ENCODE data around the gene DIAPH1. TPM values are rescaled to one million over a fixed set of nuclear protein-coding genes. Genes with fewer than 3 reads are reported as not detected.

Gene DIAPH1
- total RNA-seq, 1 donor from 2014 or later = 77.7 TPM

DNA sequence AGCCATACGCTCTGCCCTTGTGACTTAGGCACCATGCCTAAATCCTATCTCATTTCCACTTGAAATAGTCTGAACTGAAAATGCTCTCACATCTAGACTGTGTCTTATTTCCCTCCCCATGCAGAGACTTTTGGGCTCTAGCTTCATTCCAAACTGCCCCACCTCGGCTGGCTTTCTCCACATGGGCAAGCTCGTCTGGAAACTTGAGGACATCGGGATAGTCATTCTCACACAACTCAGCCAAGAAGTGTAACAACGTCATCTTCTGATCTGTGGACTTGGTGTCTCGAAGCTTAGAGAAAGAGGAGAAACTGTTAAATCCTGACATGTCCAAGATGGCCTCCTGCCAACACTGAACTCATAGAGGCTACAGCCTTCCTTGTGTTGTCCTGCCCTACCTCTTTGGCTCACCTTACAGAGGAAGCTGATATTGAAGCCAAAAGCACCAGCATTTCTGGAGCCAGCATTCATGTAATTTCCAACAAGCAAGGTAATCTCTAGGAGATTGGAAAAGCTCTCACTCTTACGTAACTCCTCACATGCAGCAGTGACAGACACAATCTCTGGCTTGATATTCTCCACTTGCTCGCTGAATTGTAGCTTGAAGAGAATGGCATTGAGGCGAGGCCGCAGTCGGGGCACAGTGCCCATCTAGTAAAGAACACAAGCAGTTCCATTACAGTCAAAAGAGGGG is 90.4 kb downstream of the DIAPH1 start:
- no peak for DNase-seq (ENCODE audit: low spot score)
- intact Hi-C loops (cut with DNase I) = loop anchor here (10.0 kb wide), 1 partner anchor 204 kb away; the partner anchor contains the start of gene TAF7

DNA sequence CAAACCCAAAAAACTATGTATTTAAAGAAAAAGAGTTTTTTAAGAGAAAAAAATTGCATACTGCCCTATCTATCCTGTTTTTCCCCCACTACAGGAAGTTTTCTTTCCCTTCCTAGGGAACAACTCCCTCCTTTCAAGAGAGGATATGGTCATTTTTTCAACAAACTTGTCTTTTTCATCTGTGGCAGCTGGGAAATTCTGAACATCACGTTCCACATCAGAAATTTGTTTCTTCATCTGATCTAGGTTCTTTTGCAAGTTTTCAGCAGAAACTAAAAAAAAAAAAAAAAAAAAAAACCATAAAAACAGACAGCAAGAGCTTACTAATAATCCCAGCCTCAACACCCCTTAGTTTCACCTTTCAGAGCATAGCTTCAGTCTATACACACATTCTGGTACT is 91.4 kb downstream of the DIAPH1 start:
- intact Hi-C loops (cut with DNase I) = loop anchor here (10.0 kb wide), 1 partner anchor 203 kb away; the partner anchor contains the start of gene TAF7
- DNase-seq (ENCODE audit: low spot score) = no peak

DNA sequence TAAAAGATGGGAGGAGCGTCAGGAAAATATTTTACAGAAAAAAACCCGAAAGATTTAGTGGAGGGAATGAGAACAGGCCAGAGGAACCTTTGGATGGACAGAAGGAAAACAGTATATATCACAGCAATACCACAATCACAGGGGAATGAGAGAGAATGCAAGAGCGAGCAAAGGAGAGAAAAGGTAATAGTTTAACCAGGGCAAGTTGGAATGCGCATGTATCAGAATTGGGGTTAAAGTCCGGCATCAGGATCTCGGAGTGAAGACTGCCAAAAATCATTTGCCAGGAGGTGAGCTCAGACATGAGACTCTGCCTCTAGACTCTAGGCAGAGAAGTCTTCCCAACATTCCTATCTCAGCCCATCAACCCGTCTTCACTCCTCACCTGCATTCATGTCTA is 93.1 kb downstream of the DIAPH1 start:
- no peak for DNase-seq (ENCODE audit: low spot score)
- intact Hi-C loops (cut with DNase I) = loop anchor here (2.0 to 10.0 kb wide), 2 partner anchors 109 to 201 kb away; partner anchors contain the start of genes PCDHGB7 and TAF7

DNA sequence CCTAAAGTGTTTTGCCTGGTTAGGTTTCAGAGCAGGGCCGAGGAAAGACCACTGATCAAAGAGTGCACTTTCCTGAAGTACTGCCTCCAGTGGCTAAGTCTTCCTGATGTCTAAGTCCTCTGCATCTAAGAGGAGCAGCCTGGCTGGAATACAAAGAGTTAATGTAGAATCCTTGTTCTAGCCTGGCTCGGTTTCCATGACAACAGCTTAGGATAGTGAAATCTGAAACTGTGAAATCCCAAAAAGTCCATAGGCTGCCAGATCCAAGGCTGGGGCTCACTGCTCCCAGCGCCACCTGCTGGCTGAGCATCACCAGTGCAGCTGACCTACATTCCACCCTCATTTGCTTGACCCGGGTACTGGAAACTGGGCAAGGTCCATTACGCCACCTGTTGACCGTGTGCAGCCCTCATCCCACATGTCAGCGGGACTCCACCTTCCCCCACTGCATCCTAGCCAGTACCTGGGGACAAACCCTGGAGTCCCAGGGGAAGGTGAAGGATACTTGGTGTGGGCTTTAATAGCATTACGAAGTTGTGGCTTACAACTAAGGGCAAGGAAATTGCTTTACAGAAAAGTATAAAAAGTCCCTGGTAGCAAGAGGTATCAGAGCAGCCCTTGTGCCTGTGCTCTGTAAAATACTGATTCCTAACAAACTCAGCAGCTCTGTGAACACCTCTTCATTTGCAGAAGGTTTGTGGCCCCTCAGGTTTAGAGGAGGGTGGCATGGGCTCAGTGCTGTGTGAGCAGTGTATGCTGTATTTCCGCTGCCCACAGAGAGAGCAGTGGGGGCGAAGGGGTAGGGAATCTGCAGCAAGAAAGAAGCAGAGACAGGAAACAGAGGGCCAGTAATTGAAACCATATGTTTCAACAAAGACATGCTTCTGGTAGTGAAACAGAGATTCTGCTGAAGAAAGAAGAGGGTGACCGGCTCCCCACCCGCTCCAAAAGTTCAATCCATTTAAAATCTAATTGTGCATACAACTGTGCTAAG is 93.9 kb downstream of the DIAPH1 start:
- DNase-seq (ENCODE audit: low spot score) = peak; percentile 90
- intact Hi-C loops (cut with DNase I) = loop anchor here (1.0 to 10.0 kb wide), 6 partner anchors 12 to 200 kb away; partner anchors contain the start of genes PCDHGA12, PCDHGB7 and TAF7

DNA sequence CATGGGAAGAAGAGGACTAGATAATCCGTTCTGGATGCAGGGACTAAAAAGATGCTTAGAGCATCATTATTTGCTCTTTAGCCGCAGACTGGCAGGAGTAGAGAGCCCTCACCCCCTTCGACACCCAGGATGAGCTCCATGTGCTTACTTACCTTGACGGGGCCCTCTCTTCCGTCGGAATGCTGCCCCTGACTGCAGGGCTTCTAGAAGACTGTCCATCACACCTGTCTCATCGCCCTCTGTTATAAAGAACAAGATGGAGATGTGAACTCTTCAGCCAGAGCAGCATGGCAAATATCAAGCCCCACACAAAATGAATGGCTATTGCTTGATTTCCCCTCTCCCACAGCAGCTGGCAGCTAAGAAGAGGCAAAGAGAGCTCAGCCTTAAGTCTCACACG is 94.8 kb downstream of the DIAPH1 start:
- intact Hi-C loops (cut with DNase I) = loop anchor here (1.0 to 10.0 kb wide), 6 partner anchors 11 to 199 kb away; partner anchors contain the start of genes PCDHGA12, PCDHGB7 and TAF7
- no peak for DNase-seq (ENCODE audit: low spot score)

DNA sequence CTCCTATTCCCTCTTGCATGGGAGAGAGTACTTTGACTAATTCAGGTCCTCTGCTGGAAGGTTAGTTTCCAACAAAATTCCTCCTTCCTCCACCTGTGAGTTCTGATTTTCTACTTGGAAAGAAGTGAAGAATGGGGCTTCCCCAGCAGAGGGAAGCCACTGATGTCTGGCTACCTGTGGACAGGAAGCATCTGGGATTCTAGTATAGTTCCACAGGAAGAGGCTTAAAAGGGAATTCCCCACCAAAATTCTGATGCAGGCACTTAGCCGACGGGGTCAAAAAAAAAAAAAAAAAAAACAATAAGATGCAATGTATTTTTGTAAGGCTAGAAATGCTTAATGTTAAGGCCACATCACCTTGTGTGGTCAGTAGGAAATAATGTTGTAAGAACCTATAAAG is 96.5 kb downstream of the DIAPH1 start:
- no peak for DNase-seq (ENCODE audit: low spot score)
- intact Hi-C loops (cut with DNase I) = loop anchor here (5.0 to 10.0 kb wide), 2 partner anchors 90 to 198 kb away; partner anchors contain the start of genes PCDHGA12 and TAF7

DNA sequence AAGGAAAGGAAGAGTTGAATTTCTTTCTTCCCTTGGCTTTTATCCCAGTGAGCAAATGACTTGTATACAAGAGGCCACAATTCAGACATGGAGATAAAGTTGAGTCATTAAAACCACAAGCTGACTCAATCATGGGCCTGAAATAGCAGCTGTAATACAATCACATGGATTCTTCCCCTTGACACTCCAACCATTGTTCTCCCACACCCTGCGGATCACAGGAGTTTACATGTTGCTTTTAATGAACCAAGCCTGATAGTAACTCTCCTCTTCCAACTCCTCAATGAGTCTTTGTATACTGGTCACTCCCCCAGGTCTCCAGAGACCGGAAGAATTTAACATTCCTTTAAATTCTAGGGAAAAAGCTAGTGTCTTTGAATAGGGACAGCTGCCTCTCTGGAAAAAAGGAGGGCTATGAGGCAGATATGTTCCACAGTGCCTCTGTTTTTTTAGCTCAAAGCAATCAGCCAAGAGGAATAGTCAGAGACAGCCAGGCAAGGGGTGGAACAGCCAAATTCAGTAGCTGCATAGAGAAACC is 97.5 kb downstream of the DIAPH1 start:
- intact Hi-C loops (cut with DNase I) = loop anchor here (5.0 to 10.0 kb wide), 2 partner anchors 89 to 197 kb away; partner anchors contain the start of genes PCDHGA12 and TAF7

DNA sequence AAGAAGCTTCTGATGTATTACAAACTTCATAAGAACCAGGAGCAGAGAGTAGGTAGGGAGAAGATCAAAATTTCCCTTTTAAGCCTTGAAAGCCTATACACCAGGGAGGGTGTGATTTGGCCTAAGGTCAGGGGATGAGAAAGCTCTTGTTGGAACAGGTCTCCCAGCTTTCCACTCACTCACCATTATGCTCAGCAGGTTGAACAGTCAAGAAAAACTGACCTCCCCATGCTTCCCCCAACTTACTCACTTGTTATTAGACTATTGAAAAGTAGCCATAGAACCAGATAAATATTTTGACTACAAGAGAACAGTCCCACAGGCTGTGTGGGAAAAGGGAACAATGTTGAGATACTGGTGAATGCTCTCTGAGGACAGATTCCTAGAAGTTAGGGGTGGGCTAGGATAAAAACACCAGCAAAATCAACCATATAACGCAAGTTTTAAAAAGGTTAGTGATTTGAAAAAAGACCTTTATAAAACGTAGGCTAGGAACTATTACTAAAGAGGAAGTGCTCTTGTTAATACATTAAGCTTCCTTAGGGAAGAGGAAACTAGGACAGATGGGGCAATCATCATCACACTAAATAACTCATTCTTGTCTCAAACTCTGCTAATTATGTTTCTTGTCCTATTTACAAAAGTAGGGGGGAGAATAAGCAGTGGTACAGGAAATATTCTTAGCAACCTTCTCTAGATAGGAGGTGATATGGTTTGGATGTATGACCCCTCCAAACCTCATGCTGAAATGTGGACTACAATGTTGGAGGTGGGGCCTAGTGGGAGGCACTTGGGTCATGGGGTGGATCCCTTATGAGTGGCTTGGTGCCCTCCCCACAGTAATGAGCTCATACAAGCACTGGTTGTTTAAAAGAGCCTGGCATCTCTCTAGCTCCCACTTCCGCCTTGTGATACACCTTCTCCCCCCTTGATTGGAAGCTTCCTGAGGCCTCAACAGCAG is 98.9 kb downstream of the DIAPH1 start:
- intact Hi-C loops (cut with DNase I) = loop anchor here (5.0 to 10.0 kb wide), 2 partner anchors 88 to 195 kb away; partner anchors contain the start of genes PCDHGA12 and TAF7
- DNase-seq (ENCODE audit: low spot score) = no peak

More for the DNA sequence above, 97.5 kb downstream of the DIAPH1 start:
- no peak for DNase-seq (ENCODE audit: low spot score)

DNA sequence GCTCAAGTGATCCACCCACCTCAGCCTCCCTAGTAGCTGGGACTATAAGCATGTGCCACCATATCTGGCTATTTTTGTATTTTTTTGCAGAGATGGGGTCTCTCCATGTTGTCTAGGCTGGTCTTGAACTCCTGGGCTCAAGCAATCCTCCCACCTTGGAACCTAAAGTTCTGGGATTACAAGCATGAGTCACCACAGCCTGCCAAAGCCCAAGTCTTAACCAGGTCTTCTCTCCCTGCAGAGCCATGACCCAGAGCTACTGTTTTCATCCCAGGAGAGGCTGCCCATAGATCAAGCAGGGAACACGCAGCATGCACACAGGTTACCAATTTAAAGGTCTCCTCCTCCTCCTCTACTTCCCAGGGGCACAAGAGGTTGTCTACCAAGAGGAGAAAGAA is 100.2 kb downstream of the DIAPH1 start:
- intact Hi-C loops (cut with DNase I) = no loop called here
- DNase-seq (ENCODE audit: low spot score) = no peak

DNA sequence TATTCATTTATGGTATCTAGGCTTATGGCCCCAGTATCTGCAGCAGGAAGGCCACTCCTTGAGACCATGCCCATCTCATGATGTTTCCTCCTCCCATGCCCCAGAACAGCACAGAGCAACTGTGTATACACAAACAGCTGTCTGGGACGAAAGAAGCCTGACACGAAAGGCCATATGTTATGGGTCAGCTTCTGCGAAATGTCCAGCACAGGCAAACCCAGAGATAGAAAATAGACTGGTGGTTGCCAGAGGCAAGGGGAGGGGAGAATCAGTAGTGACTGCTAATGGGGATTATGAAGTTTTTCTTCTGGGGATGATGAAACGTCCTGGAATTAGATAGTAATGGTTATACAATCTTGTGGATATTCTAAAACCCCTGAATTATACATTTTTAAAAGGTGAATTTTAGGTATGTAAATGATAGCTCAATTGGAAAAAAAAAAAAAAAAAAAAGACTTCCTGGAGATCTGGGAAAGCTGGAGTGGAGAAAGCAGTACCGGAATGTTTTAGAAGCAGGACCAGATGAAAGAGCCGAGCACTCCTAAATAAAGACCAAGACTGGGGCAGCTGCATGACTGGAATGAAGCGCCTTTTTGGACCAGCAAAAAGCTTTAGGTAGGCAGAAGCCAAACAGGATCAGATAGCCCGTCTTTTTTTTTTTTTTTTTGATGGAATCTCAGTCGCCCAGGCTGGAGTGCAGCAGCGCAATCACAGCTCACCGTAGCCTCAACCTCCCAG is 100.8 kb downstream of the DIAPH1 start:
- intact Hi-C loops (cut with DNase I) = no loop called here
- DNase-seq (ENCODE audit: low spot score) = no peak

DNA sequence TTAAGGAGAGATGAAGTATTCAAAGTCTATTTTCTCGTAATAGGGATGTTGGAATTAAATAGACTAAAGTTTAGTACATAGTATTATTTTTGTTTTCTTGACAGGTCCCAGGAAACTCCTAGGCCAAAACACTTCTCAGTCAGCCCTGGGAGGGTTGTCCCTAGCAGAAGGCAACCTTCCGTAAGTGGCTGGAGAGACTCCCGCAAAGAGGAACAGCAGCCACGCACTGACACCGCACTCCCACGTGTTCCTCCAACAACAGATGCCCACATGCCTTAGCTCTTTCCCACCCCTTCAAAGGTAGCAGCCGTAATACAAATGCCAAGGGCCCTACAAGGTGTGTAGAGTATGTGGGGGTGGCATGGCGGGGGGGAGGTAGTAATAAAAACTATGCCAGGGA is 101.5 kb downstream of the DIAPH1 start:
- no peak for DNase-seq (ENCODE audit: low spot score)
- intact Hi-C loops (cut with DNase I) = no loop called here

DNA sequence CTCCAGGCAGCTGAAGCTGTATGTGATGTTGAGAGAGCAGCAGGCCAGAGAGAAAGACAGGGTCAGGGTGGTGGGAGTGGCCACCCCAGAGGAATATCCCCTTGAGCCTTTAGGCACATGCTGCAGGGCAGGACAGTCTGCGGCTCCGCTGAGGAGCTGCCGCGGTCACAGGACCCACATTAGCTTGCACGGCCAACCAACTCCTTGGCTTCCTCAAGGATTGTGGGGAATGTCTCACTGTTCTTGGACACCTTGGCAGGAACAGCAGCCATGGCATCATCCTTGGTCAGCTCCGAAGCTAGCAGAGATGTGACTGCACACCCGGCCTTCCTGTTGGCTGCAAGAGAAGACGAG is 102.2 kb downstream of the DIAPH1 start:
- DNase-seq (ENCODE audit: low spot score) = no peak
- intact Hi-C loops (cut with DNase I) = no loop called here

DNA sequence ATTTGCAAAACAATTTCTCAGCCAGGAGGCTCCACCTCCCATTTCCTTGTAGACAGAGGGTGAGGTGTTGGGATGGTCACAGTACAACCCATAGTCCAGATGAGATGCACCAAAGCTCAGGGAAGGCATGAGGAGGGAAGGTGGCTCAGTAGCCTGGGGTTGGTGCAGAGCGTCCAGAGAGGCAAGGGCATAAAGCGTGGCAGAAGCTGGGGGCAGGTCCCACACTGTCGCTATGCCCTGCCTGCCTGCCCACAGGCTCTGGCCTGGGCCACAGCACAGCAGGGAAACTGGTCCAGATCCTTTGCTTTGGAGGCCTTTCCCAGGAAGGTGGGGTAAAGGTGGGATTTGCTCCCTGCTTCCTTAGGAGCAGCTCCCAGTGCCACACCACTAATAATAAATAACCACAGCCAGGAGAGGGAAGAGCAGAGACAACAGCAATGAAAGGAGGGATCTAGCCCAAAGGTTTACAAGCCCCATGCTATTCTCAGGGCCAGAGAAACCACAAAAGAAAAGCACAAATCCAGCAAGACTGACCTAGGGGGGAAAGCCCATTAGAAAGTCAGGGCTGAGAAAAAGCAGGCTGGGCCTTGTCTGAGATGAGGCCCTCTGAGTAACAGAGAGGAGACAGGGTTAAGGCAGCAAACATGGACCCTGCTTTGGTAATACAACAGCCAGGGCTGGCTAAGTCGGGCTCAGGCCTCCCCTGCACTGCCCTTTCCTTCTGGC is 102.7 kb downstream of the DIAPH1 start:
- DNase-seq (ENCODE audit: low spot score) = no peak
- intact Hi-C loops (cut with DNase I) = no loop called here

DNA sequence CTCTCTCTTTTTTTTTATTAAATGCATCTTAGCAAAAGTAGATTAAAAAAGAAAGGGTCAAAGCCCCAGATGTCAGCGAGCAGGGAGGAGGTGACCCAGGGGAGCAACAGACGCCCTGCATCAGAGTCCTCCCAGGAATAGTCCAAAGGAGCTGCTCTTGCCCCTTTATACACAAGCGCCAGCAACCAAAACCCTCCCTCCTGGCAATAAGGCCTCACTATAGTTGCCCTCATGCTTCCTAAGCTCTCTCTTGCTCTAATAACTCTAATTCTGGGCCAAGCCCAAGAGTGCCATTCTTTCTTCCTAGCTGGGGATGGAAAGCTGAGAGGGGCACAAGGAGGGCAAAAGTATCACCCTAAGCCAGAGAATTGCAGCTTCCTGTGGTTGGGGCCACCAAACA is 103.7 kb downstream of the DIAPH1 start:
- intact Hi-C loops (cut with DNase I) = no loop called here
- no peak for DNase-seq (ENCODE audit: low spot score)

DNA sequence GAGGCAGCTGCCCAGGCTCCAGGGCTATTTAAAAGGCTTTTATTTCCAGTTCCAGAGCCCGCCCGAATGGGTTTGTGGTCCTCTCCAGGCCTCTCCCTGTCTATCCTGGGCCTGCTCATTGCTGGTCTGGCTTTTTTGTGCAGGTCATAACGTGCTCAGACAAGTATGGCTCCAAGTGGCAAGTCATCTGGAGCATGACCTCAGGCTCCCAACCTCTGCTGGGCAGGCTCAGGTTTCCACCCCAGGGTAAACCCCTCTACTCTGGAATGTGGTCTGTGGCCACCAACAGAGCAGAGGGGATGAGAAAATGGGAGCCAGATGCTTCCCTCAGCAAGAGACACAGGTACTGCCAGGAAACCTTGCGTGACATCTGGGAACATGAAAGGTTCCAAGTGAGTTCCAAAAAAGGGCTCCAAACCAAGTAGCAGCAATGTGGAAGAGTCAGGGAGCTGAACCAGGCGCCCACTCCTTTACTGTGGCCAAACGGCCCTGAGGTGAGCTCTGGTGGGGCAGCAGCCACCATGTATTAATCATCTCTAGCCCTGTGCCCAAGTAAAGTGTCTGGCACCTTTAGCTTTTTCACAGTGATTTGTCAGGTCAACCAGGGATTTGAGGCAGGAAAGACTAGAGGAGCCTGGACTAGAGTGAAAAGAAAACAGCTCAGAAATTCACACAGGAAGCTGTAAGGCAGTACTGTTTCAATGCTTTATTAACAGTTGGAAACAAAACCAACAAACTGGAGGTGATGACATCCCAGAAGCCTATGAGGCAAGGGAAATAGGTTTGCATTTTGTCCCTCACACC is 104.3 kb downstream of the DIAPH1 start:
- intact Hi-C loops (cut with DNase I) = no loop called here
- DNase-seq (ENCODE audit: low spot score) = no peak

DNA sequence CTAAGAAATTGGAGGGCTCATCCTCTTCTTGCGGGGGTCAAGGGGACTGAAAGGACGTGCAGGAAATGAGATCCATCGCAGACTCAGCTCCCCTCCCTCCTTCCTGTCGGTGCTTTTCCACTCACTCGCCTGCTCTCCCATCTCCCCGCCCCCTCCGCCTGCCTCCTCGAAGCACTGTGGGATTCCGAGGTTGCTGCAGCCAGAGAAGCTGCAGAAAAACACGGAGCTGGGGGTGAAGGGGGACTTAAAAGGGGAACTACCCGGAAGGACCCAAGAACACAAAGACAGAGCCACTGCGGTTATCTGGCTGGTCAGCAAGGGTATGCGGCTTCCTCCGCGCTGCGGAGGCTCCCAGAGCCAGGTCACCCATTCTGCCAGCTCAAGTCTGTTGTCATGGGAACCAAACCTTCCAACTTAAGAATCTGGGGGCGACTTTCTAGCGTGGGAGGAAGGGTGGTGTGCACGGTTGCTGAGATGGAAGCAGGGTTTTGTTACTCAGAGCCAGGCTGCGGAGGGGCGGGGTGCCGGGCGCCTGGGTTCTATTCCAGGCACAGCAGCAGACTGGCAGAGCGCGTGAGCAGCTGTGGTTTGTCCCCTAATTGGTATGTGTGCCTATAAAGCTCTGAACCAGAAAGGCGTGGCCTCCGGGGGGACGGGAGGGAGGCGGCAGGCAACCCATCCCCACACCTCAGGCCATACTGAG is 105.0 kb downstream of the DIAPH1 start:
- intact Hi-C loops (cut with DNase I) = loop anchor here (1.0 to 2.0 kb wide), 2 partner anchors 11 to 37 kb away; no protein-coding TSS in a partner anchor
- DNase-seq (ENCODE audit: low spot score) = no peak
